ENCODE data around the gene MSRB3. TPM values are rescaled to one million over a fixed set of nuclear protein-coding genes. Genes with fewer than 3 reads are reported as not detected.

Gene MSRB3
- total and polyA plus RNA-seq, 10 of the 15 experiments (the other 5 are each of a cell fraction or from before 2014, with no cell fraction given) = 0.07 to 2.7 (median 1.3) TPM

GRCh38 chr12:65494537-65494936 lies 216.1 kb downstream of the MSRB3 start:
- SMC1A ChIA-PET (ENCODE audit: uncharacterized antibody, unreplicated experiment) = no interaction called here
- WGBS (ENCODE audit: insufficient coverage, insufficient replicate concordance, low lambda C conversion rate, missing lambda C conversion rate) = 0% methylated on average over 2 of the region's 2 CpGs
- FAIRE-seq (no peak), ATAC-seq (no peak), DNase-seq (ENCODE audit: low read depth, low spot score) (no peak)
- Histone ChIP-seq H3K9ac (ENCODE audit: control insufficient read depth, insufficient read depth, low read length) (no peak overlapping the region), H3K4me1 (ENCODE audit: control insufficient read depth, insufficient read depth, low read length) (no peaks in the 10 kb centered on the region), H3K9me3 (replicated peaks; ENCODE audit: control insufficient read depth, insufficient read depth, low read length) (no peaks in the 10 kb centered on the region), H3K27ac (ENCODE audit: control insufficient read depth, insufficient read depth) (no peak overlapping the region), H3K4me3 (no peak overlapping the region), H3K79me2 (ENCODE audit: control insufficient read depth, insufficient read depth, low read length) (no peaks in the 10 kb centered on the region), H4K20me1 (ENCODE audit: control insufficient read depth, insufficient read depth) (no peaks in the 10 kb centered on the region), H3K27me3 (replicated peaks in 1 of 2; ENCODE audit: control insufficient read depth in 2 of 2, insufficient read depth in 2 of 2, low read length in 1 of 2) (no peaks in the 10 kb centered on the region), H2AFZ (ENCODE audit: control insufficient read depth, low read depth, low read length) (no peak overlapping the region), H3K36me3 (ENCODE audit: control insufficient read depth in 2 of 2, insufficient read depth in 2 of 2, low read length in 1 of 2) (no peaks in the 10 kb centered on the region), H3K4me2 (ENCODE audit: control insufficient read depth, insufficient read depth) (no peak overlapping the region)
- TF ChIP-seq, protein P1, sequence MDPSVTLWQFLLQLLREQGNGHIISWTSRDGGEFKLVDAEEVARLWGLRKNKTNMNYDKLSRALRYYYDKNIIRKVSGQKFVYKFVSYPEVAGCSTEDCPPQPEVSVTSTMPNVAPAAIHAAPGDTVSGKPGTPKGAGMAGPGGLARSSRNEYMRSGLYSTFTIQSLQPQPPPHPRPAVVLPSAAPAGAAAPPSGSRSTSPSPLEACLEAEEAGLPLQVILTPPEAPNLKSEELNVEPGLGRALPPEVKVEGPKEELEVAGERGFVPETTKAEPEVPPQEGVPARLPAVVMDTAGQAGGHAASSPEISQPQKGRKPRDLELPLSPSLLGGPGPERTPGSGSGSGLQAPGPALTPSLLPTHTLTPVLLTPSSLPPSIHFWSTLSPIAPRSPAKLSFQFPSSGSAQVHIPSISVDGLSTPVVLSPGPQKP (IDR thresholded peaks at IDR 0.05; ENCODE audit: low read depth, low read length) = no peak
- TF ChIP-seq LARP7 (IDR thresholded peaks at IDR 0.05) (no peak), BACH1 (IDR thresholded peaks at IDR 0.05; ENCODE audit: borderline replicate concordance) (no peak), IKZF1 (conservative IDR thresholded peaks at IDR 0.05) (no peak), TCF3 (IDR thresholded peaks at IDR 0.05; ENCODE audit: borderline replicate concordance, insufficient read depth, low read depth, low read length) (no peak), ATF7 (IDR thresholded peaks at IDR 0.05; ENCODE audit: low read depth) (no peak), GABPA (IDR thresholded peaks at IDR 0.05; ENCODE audit: low read depth) (no peak), SMAD1 (IDR thresholded peaks at IDR 0.05; ENCODE audit: low read depth, partially characterized antibody) (no peak), FOS (IDR thresholded peaks at IDR 0.05; ENCODE audit: borderline replicate concordance, extremely low read depth, insufficient read length) (no peak), ZBTB33 (IDR thresholded peaks at IDR 0.05) (no peak), MTA2 (IDR thresholded peaks at IDR 0.05; ENCODE audit: low read depth) (no peak), NRF1 (conservative IDR thresholded peaks at IDR 0.05; ENCODE audit: low read depth, low read length) (no peak)
- TF ChIP-seq, protein P2, sequence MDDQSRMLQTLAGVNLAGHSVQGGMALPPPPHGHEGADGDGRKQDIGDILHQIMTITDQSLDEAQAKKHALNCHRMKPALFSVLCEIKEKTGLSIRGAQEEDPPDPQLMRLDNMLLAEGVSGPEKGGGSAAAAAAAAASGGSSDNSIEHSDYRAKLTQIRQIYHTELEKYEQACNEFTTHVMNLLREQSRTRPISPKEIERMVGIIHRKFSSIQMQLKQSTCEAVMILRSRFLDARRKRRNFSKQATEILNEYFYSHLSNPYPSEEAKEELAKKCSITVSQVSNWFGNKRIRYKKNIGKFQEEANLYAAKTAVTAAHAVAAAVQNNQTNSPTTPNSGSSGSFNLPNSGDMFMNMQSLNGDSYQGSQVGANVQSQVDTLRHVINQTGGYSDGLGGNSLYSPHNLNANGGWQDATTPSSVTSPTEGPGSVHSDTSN (IDR thresholded peaks at IDR 0.05; ENCODE audit: insufficient replicate concordance, low read depth, low read length) = no peak
- RAD21 ChIA-PET (ENCODE audit: unreplicated experiment) = no interaction called here
- intact Hi-C loops (cut with micrococcal nuclease; ENCODE audit: unreplicated experiment) (no loop called here), in situ Hi-C loops (cut with MboI) (no loop called here)
- no TSS peak for BruUV-seq (replicated peaks)
- CTCF ChIA-PET = no interaction called here
- POLR2A ChIA-PET = no interaction called here

All from GM12878 (cell line).